Activated CD8-positive, alpha-beta memory T cell treated with anti-CD3 and anti-CD28 coated beads for 36 hours (primary cell): ENCODE data around the gene DOCK8. TPM values are rescaled to one million over a fixed set of nuclear protein-coding genes. Genes with fewer than 3 reads are reported as not detected.

Experiments
- CTCF ChIA-PET: fragments of 350-600 bp; sonication (Branson Sonifier 250); formaldehyde crosslinking; loops from one replicate; lab custom pipeline; 2021; ENCODE audit warnings: antibody characterized with exemption; lab: Charles Lee
- POLR2A ChIA-PET: fragments of 350-600 bp; sonication (Branson Sonifier 250); formaldehyde crosslinking; loops from one replicate; lab custom pipeline; 2021; ENCODE audit warnings: antibody characterized with exemption; lab: Charles Lee
- total RNA-seq, 2 experiments: library from RNA; stranded (reverse); gene quantifications; one replicate each; pipeline ENCODE4 v1.2.3, GENCODE V29; 2021

The DOCK8 gene
- total RNA-seq, 2 experiments from 2014 or later = 133 to 140 TPM

GRCh38 chr9:494764-495163 is 280.1 kb downstream of the DOCK8 start:
- ChIA-PET CTCF (no interaction called here), POLR2A (no interaction called here)

- CTCF ChIA-PET = no interaction called here
- POLR2A ChIA-PET = no interaction called here
Measured at GRCh38 chr9:495739-496138, 281.1 kb downstream of the DOCK8 start.

GRCh38 chr9:503326-503725 is 288.7 kb downstream of the DOCK8 start:
- ChIA-PET CTCF (no interaction called here), POLR2A (no interaction called here)

- ChIA-PET CTCF (no interaction called here), POLR2A (no interaction called here)
Measured at GRCh38 chr9:503881-504852, 289.5 kb downstream of the DOCK8 start, which contains the start of gene KANK1. KANK1 (plus strand) TSS chr9:504695.

GRCh38 chr9:504921-505740 is 290.5 kb downstream of the DOCK8 start:
- CTCF ChIA-PET = no interaction called here
- POLR2A ChIA-PET = no interaction called here

- ChIA-PET POLR2A (no interaction called here), CTCF (no interaction called here)
Measured at GRCh38 chr9:505741-506059, 291.0 kb downstream of the DOCK8 start.

GRCh38 chr9:506281-506680 is 291.6 kb downstream of the DOCK8 start:
- POLR2A ChIA-PET = no interaction called here

GRCh38 chr9:511861-512260 is 297.2 kb downstream of the DOCK8 start:
- ChIA-PET CTCF (no interaction called here), POLR2A (no interaction called here)

More at GRCh38 chr9:506281-506680, 291.6 kb downstream of the DOCK8 start:
- CTCF ChIA-PET = no interaction called here

- ChIA-PET POLR2A (no interaction called here), CTCF (interaction anchor here (0.6 kb wide), 1 partner anchor 94 kb away, joined by 3 read pairs; no protein-coding TSS in a partner anchor)
Measured at GRCh38 chr9:512555-513272, 298.0 kb downstream of the DOCK8 start.

Other genes starting within 250 kb of the DOCK8 start
- gene WASHC1, start 185.4 kb upstream of the DOCK8 start, total RNA-seq = 10 to 100 TPM; 16.3 to 17.9 TPM
- under 1 TPM; 0.10 to 0.30 TPM for gene FOXD4, start 96.4 kb upstream of the DOCK8 start, total RNA-seq
- 10 to 100 TPM; 50.7 to 52.7 TPM for gene ZNG1A, start 35.8 kb upstream of the DOCK8 start, total RNA-seq